ENCODE results near the gene ELFN1.

Gene ELFN1

GRCh38 chr7:1713502-1714484, 43.7 kb downstream of the ELFN1 start:
- Mint-ChIP-seq H3K9me3 (no peaks in the 10 kb centered on the region), H3K4me3 (no peak overlapping the region), H3K36me3 (ENCODE audit: low read depth) (peaks cover 56% of the 10 kb centered on the region), H3K4me1 (peaks cover 42% of the 10 kb centered on the region), H3K27me3 (ENCODE audit: low read depth) (peaks cover 16% of the 10 kb centered on the region), H3K27ac (peak overlapping the region in 1 of 3 experiments; percentile 67)
- no peak for TF ChIP-seq CTCF (IDR thresholded peaks at IDR 0.05; ENCODE audit: unreplicated experiment in 3 of 3)

GRCh38 chr7:1714583-1715330, 44.7 kb downstream of the ELFN1 start:
- no peak for TF ChIP-seq CTCF (IDR thresholded peaks at IDR 0.05; ENCODE audit: unreplicated experiment in 3 of 3)
- Mint-ChIP-seq H3K36me3 (ENCODE audit: low read depth) (peaks cover 46% of the 10 kb centered on the region), H3K4me3 (no peak overlapping the region), H3K27ac (no peak overlapping the region), H3K4me1 (peaks cover 42% of the 10 kb centered on the region), H3K27me3 (ENCODE audit: low read depth) (peaks cover 16% of the 10 kb centered on the region), H3K9me3 (no peaks in the 10 kb centered on the region)

DNA sequence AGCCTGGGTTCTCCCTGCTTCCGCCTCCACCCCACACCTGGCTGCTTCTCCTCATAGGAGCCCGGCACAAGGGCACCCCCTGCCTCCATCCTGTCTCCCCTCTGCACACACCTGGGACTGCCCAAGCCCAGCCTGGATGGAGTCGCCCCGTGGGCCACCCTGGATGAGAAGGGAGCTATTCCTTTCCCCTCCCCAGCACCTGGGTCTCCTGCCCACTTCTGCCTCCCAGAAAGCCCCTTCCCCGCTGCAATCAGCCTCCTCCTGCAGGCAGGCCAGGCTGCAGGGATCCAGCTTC, 45.2 kb downstream of the ELFN1 start:
- H3K36me3 Mint-ChIP-seq (ENCODE audit: low read depth) = peaks cover 41% of the 10 kb centered on the region
- no peak for TF ChIP-seq CTCF (IDR thresholded peaks at IDR 0.05; ENCODE audit: unreplicated experiment in 3 of 3)
- H3K4me1 Mint-ChIP-seq = peaks cover 42% of the 10 kb centered on the region
- H3K27me3 Mint-ChIP-seq (ENCODE audit: low read depth) = peaks cover 16% of the 10 kb centered on the region
- no peaks in the 10 kb centered on the region for H3K9me3 Mint-ChIP-seq
- no peak overlapping the region for H3K27ac Mint-ChIP-seq
- no peak overlapping the region for H3K4me3 Mint-ChIP-seq

DNA sequence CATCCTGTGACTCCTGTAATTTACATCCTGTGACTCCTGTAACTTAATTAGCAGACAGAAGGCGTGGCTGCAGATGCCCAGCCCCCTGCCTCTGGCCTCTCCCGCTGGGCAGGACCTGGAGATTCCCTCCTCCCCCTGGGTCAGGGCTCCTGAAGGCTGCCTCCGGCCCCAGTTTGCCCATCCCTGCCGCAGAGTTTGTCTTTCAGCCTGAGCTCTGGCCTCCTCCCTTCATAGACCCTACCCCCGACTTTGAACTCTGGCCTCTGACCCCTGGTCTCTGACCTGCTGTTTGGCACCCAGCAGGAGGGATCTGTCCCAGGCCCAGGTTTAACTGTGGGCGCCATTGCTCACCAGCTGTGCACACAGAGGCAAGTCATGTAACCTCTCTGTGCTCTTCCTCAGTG, 45.6 kb downstream of the ELFN1 start:
- TF ChIP-seq CTCF (IDR thresholded peaks at IDR 0.05; ENCODE audit: unreplicated experiment in 3 of 3) = no peak
- H3K9me3 Mint-ChIP-seq = no peaks in the 10 kb centered on the region
- peaks cover 16% of the 10 kb centered on the region for H3K27me3 Mint-ChIP-seq (ENCODE audit: low read depth)
- peaks cover 37% of the 10 kb centered on the region for H3K36me3 Mint-ChIP-seq (ENCODE audit: low read depth)
- H3K4me3 Mint-ChIP-seq = no peak overlapping the region
- no peak overlapping the region for H3K27ac Mint-ChIP-seq
- H3K4me1 Mint-ChIP-seq = peaks cover 42% of the 10 kb centered on the region

GRCh38 chr7:1716263-1717094, 46.4 kb downstream of the ELFN1 start:
- Mint-ChIP-seq H3K4me3 (no peak overlapping the region), H3K36me3 (ENCODE audit: low read depth) (peaks cover 32% of the 10 kb centered on the region), H3K27me3 (ENCODE audit: low read depth) (peaks cover 16% of the 10 kb centered on the region), H3K9me3 (no peaks in the 10 kb centered on the region), H3K4me1 (peaks cover 38% of the 10 kb centered on the region), H3K27ac (peak overlapping the region; percentile 15 to 58 (median 45))
- no peak for TF ChIP-seq CTCF (IDR thresholded peaks at IDR 0.05; ENCODE audit: unreplicated experiment in 3 of 3)

Measured in nephron (organoid).